Activated B cell treated with CpG ODN at 0.5 μM for 24 hours (primary cell): ENCODE results near the gene SLIT3. TPM values are rescaled to one million over a fixed set of nuclear protein-coding genes. Genes with fewer than 3 reads are reported as not detected.
"Not testable (repeated sequence)": the region's sequence is repeated elsewhere in the genome, so short reads cannot be mapped to it uniquely, and the experiment has no call there.

Experiments
- ATAC-seq: fragments of 200-7000 bp; cut with Tn5 transposase; one replicate; pipeline ENCODE4 v1.10.0; 2021; ENCODE audit warnings: low read depth, mild to moderate bottlenecking, moderate library complexity
- CTCF ChIA-PET: fragments of 350-600 bp; sonication (Branson Sonifier 250); formaldehyde crosslinking; loops from one replicate; lab custom pipeline; 2021; ENCODE audit warnings: antibody characterized with exemption; lab: Charles Lee
- POLR2A ChIA-PET: fragments of 350-600 bp; sonication (Branson Sonifier 250); formaldehyde crosslinking; loops from one replicate; lab custom pipeline; 2021; ENCODE audit warnings: antibody characterized with exemption; lab: Charles Lee
- DNase-seq: peaks from one replicate; pipeline ENCODE4 v3.0.0; 2022
- H3K27ac Mint-ChIP-seq: one replicate; pipeline ENCODE4 v1.8.0; 2020; ENCODE audit warnings: mixed read lengths
- H3K27me3 Mint-ChIP-seq: one replicate; pipeline ENCODE4 v1.8.0; 2021; ENCODE audit warnings: mixed read lengths
- H3K36me3 Mint-ChIP-seq: one replicate; pipeline ENCODE4 v1.8.0; 2021; ENCODE audit warnings: low read depth, mixed read lengths
- H3K4me1 Mint-ChIP-seq: one replicate; pipeline ENCODE4 v1.8.0; 2021; ENCODE audit warnings: mixed read lengths
- H3K4me3 Mint-ChIP-seq: one replicate; pipeline ENCODE4 v1.8.0; 2020; ENCODE audit warnings: mild to moderate bottlenecking, mixed read lengths
- H3K9me3 Mint-ChIP-seq: one replicate; pipeline ENCODE4 v1.8.0; 2020; ENCODE audit warnings: mixed read lengths
- CTCF ChIP-seq: fragments of 200-600 bp; IDR thresholded peaks from one replicate; pipeline ENCODE4 v1.8.0; 2022; ENCODE audit warnings: antibody characterized with exemption, mild to moderate bottlenecking
- intact Hi-C: fragments of 100-400 bp; cut with micrococcal nuclease; formaldehyde crosslinking; loops from one replicate; pipeline ENCODE4 v1.15.1; 2024
- total RNA-seq: library from RNA; stranded (reverse); gene quantifications from 2 replicates; pipeline ENCODE4 v1.2.3, GENCODE V29; 2022

The SLIT3 gene
- total RNA-seq, 1 donor from 2014 or later: not detected

GRCh38 chr5:169219351-169219750 is 81.6 kb downstream of the SLIT3 start:
- intact Hi-C loops: no loop called here
- Mint-ChIP-seq H3K4me3 (no peak overlapping the region), H3K27me3 (peaks cover 3% of the 10 kb centered on the region), H3K27ac (no peak overlapping the region), H3K9me3 (no peaks in the 10 kb centered on the region), H3K4me1 (no peaks in the 10 kb centered on the region), H3K36me3 (no peaks in the 10 kb centered on the region)
- POLR2A ChIA-PET: no interaction called here
- DNase-seq (no peak), ATAC-seq (no peak)
- TF ChIP-seq CTCF: no peak
- CTCF ChIA-PET: no interaction called here

- TF ChIP-seq CTCF: no peak
- Mint-ChIP-seq H3K27ac (no peak overlapping the region), H3K4me1 (no peaks in the 10 kb centered on the region), H3K4me3 (no peak overlapping the region), H3K9me3 (no peaks in the 10 kb centered on the region), H3K36me3 (no peaks in the 10 kb centered on the region), H3K27me3 (peaks cover 3% of the 10 kb centered on the region)
- intact Hi-C loops: no loop called here
- POLR2A ChIA-PET: no interaction called here
- CTCF ChIA-PET: no interaction called here
- ATAC-seq: no peak
- DNase-seq: no peak
These were observed 82.1 kb downstream of the SLIT3 start for GRCh38 chr5:169218861-169219260.

GRCh38 chr5:169218176-169218575 is 82.8 kb downstream of the SLIT3 start:
- Mint-ChIP-seq H3K36me3 (no peaks in the 10 kb centered on the region), H3K4me3 (no peak overlapping the region), H3K27me3 (peaks cover 3% of the 10 kb centered on the region), H3K4me1 (no peaks in the 10 kb centered on the region), H3K9me3 (no peaks in the 10 kb centered on the region), H3K27ac (no peak overlapping the region)
- no peak for DNase-seq
- ChIA-PET CTCF (no interaction called here), POLR2A (no interaction called here)
- no peak for ATAC-seq
- intact Hi-C loops: no loop called here
- no peak for TF ChIP-seq CTCF

- no peak overlapping the region for H3K4me3 Mint-ChIP-seq
- no peak for DNase-seq
- no peaks in the 10 kb centered on the region for H3K9me3 Mint-ChIP-seq
- POLR2A ChIA-PET: no interaction called here
- peaks cover 3% of the 10 kb centered on the region for H3K27me3 Mint-ChIP-seq
- intact Hi-C loops: no loop called here
- no peak overlapping the region for H3K27ac Mint-ChIP-seq
- no peaks in the 10 kb centered on the region for H3K4me1 Mint-ChIP-seq
- CTCF ChIA-PET: no interaction called here
- no peak for ATAC-seq
- H3K36me3 Mint-ChIP-seq: no peaks in the 10 kb centered on the region
- TF ChIP-seq CTCF: no peak
These were observed 84.1 kb downstream of the SLIT3 start for GRCh38 chr5:169216866-169217265.

GRCh38 chr5:169213479-169213878 is 87.5 kb downstream of the SLIT3 start:
- H3K4me1 Mint-ChIP-seq: no peaks in the 10 kb centered on the region
- ATAC-seq: no peak
- ChIA-PET POLR2A (no interaction called here), CTCF (no interaction called here)
- no peak overlapping the region for H3K4me3 Mint-ChIP-seq
- intact Hi-C loops: no loop called here
- DNase-seq: no peak
- TF ChIP-seq CTCF: no peak
- peaks cover 3% of the 10 kb centered on the region for H3K27me3 Mint-ChIP-seq
- H3K36me3 Mint-ChIP-seq: no peaks in the 10 kb centered on the region
- H3K27ac Mint-ChIP-seq: no peak overlapping the region
- no peaks in the 10 kb centered on the region for H3K9me3 Mint-ChIP-seq

- H3K4me3 Mint-ChIP-seq, H3K4me1 Mint-ChIP-seq, POLR2A ChIA-PET, H3K36me3 Mint-ChIP-seq, H3K27ac Mint-ChIP-seq, ATAC-seq, DNase-seq, intact Hi-C loops, CTCF ChIA-PET, H3K9me3 Mint-ChIP-seq, H3K27me3 Mint-ChIP-seq: not testable (repeated sequence)
These were observed 89.2 kb downstream of the SLIT3 start for GRCh38 chr5:169211761-169212160.
